HepG2 (cell line): Measurements from ENCODE around the gene GSTCD.

Source experiments
- FOXK2 ChIP-seq: fragments of 450-650 bp; IDR thresholded peaks from 2 replicates; pipeline ENCODE4 v1.6.1; 2016
- FOXP1 ChIP-seq, 2 experiments: fragments of 450-650 bp in 1 of 2; IDR thresholded peaks; 2 replicates each; pipeline ENCODE4 v1.6.1; 2017 to 2018; ENCODE audit warnings: antibody characterized with exemption in 1 of 2
- GABPA ChIP-seq, 2 experiments: IDR thresholded peaks; 2 replicates each; pipeline ENCODE4 v1.6.1; 2011 to 2016; ENCODE audit warnings: low read depth in 2 of 2, low read length in 1 of 2, missing biosample characterization in 1 of 2, missing genetic modification characterization in 1 of 2
- HCFC1 ChIP-seq: fragments of 150-350 bp; IDR thresholded peaks from 2 replicates; pipeline ENCODE4 v1.6.1; 2014; ENCODE audit warnings: low read depth, low read length
- REST ChIP-seq, 2 experiments: IDR thresholded peaks; 2 replicates each; pipeline ENCODE4 v1.6.1; 2011 to 2012; ENCODE audit warnings: low read length in 2 of 2, borderline replicate concordance in 1 of 2, low read depth in 1 of 2, mild to moderate bottlenecking in 1 of 2, moderate library complexity in 1 of 2
- STAG1 ChIP-seq: sonication (generic); formaldehyde crosslinking; IDR thresholded peaks from 2 replicates; pipeline ENCODE4 v1.4.0; 2020; ENCODE audit warnings: missing genetic modification reagents
- TCF7 ChIP-seq: sonication (generic); IDR thresholded peaks from 2 replicates; pipeline ENCODE4 v1.6.1; 2016; ENCODE audit warnings: antibody characterized with exemption, low read depth
- TF ChIP-seq, protein P1 (sequence below): sonication (generic); formaldehyde crosslinking; IDR thresholded peaks from 2 replicates; pipeline ENCODE4 v1.5.0; 2020; ENCODE audit warnings: mild to moderate bottlenecking, missing genetic modification reagents, moderate library complexity

GRCh38 chr4:105659190-105659589 lies 49.4 kb upstream of the GSTCD start:
- TF ChIP-seq, protein P1, sequence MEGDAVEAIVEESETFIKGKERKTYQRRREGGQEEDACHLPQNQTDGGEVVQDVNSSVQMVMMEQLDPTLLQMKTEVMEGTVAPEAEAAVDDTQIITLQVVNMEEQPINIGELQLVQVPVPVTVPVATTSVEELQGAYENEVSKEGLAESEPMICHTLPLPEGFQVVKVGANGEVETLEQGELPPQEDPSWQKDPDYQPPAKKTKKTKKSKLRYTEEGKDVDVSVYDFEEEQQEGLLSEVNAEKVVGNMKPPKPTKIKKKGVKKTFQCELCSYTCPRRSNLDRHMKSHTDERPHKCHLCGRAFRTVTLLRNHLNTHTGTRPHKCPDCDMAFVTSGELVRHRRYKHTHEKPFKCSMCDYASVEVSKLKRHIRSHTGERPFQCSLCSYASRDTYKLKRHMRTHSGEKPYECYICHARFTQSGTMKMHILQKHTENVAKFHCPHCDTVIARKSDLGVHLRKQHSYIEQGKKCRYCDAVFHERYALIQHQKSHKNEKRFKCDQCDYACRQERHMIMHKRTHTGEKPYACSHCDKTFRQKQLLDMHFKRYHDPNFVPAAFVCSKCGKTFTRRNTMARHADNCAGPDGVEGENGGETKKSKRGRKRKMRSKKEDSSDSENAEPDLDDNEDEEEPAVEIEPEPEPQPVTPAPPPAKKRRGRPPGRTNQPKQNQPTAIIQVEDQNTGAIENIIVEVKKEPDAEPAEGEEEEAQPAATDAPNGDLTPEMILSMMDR (CRISPR knock-in tag), result no peak
- TF ChIP-seq HCFC1 (no peak), FOXK2 (no peak), REST (IDR thresholded peaks at IDR 0.05; ENCODE audit: borderline replicate concordance in 1 of 2, low read depth in 1 of 2, low read length in 2 of 2) (no peak), FOXP1 (IDR thresholded peaks at IDR 0.05) (no peak), FOXP1 (CRISPR knock-in tag; IDR thresholded peaks at IDR 0.05) (no peak), STAG1 (CRISPR knock-in tag) (no peak), GABPA (IDR thresholded peaks at IDR 0.05; ENCODE audit: low read depth, low read length) (no peak), GABPA (CRISPR knock-in tag; IDR thresholded peaks at IDR 0.05; ENCODE audit: low read depth) (no peak), TCF7 (no peak)
